SK-N-SH (cell line): ENCODE results near the gene ZNF891. TPM values are rescaled to one million over a fixed set of nuclear protein-coding genes. Genes with fewer than 3 reads are reported as not detected.

ENCODE experiments used
- CTCF ChIA-PET: fragments of 300-600, 350-600 bp; formaldehyde crosslinking; extraction: SDS; loops from one replicate; lab custom pipeline; 2021; lab: Yijun Ruan, JAX
- POLR2A ChIA-PET: fragments of 350-600 bp; sonication (Branson Sonifier 250); formaldehyde crosslinking; extraction: SDS; loops from one replicate; lab custom pipeline; 2020; ENCODE audit warnings: antibody characterized with exemption, inconsistent platforms; lab: Yijun Ruan, JAX
- DNase-seq: peaks from one replicate; pipeline ENCODE4 v3.0.0; 2012
- H2AFZ ChIP-seq: fragments of 200-600 bp; sonication (generic); 2 replicates; pipeline ENCODE4 v1.8.1; 2016; ENCODE audit warnings: antibody characterized with exemption, mild to moderate bottlenecking, low read depth
- H3F3A ChIP-seq: fragments of 200-600 bp; sonication (generic); replicated peaks from 2 replicates; pipeline ENCODE3; 2016; ENCODE audit warnings: antibody characterized with exemption, mild to moderate bottlenecking; ENCODE audit not compliant: insufficient read depth
- H3K27ac ChIP-seq, 2 experiments: fragments of 200-500 bp in 1 of 2; fragments of 200-600 bp in 1 of 2; sonication (Bioruptor generic) in 1 of 2; sonication (generic), shearing (Covaris generic) in 1 of 2; 2 replicates each; pipeline versions ENCODE4 v1.5.1 to v1.6.1; 2014 to 2016; ENCODE audit warnings: low read depth in 2 of 2, inconsistent platforms in 1 of 2, low read length in 1 of 2, mild to moderate bottlenecking in 1 of 2, mixed read lengths in 1 of 2
- H3K27me3 ChIP-seq: fragments of 200-600 bp; sonication (generic), shearing (Covaris generic); 2 replicates; pipeline ENCODE4 v1.6.1; 2016; ENCODE audit warnings: mixed run types; ENCODE audit not compliant: insufficient read depth
- H3K36me3 ChIP-seq, 2 experiments: fragments of 200-500 bp in 1 of 2; fragments of 200-600 bp in 1 of 2; sonication (Bioruptor generic) in 1 of 2; sonication (generic) in 1 of 2; replicated peaks in 1 of 2; 2 replicates each; pipeline versions ENCODE3 to v1.5.1; 2014 to 2016; ENCODE audit warnings: low read length in 1 of 2, mild to moderate bottlenecking in 1 of 2; ENCODE audit not compliant: insufficient read depth in 2 of 2, control insufficient read depth in 1 of 2
- H3K4me1 ChIP-seq, 2 experiments: fragments of 200-500 bp in 1 of 2; fragments of 200-600 bp in 1 of 2; sonication (Bioruptor generic) in 1 of 2; sonication (generic), shearing (Covaris generic) in 1 of 2; 2 replicates each; pipeline versions ENCODE4 v1.5.1 to v1.6.1; 2014 to 2016; ENCODE audit warnings: low read depth in 1 of 2, low read length in 1 of 2, mixed run types in 1 of 2; ENCODE audit not compliant: insufficient read depth in 2 of 2, control insufficient read depth in 1 of 2
- H3K4me2 ChIP-seq: fragments of 200-600 bp; sonication (generic), shearing (Covaris generic); 2 replicates; pipeline ENCODE4 v1.6.1; 2017; ENCODE audit warnings: mixed run types
- H3K4me3 ChIP-seq, 2 experiments: fragments of 200-500 bp in 1 of 2; fragments of 200-600 bp in 1 of 2; sonication (Bioruptor generic) in 1 of 2; sonication (generic), shearing (Covaris generic) in 1 of 2; 2 replicates each; pipeline versions ENCODE4 v1.5.1 to v1.8.1; 2014 to 2016; ENCODE audit warnings: low read depth in 2 of 2, inconsistent platforms in 1 of 2, low read length in 1 of 2, mild to moderate bottlenecking in 1 of 2, mixed read lengths in 1 of 2, moderate library complexity in 1 of 2
- H3K79me2 ChIP-seq: fragments of 200-600 bp; sonication (generic); 2 replicates; pipeline ENCODE4 v1.8.1; 2017; ENCODE audit warnings: mild to moderate bottlenecking; ENCODE audit not compliant: insufficient read depth
- H3K9ac ChIP-seq: fragments of 200-600 bp; sonication (generic); 2 replicates; pipeline ENCODE4 v1.6.1; 2017; ENCODE audit warnings: mixed run types
- H3K9me2 ChIP-seq: fragments of 200-600 bp; sonication (generic); 2 replicates; pipeline ENCODE4 v1.6.1; 2017; ENCODE audit warnings: mixed run types
- H3K9me3 ChIP-seq: fragments of 200-600 bp; sonication (generic); 2 replicates; pipeline ENCODE4 v1.6.1; 2017; ENCODE audit warnings: mixed run types, mild to moderate bottlenecking, moderate library complexity
- H4K20me1 ChIP-seq: fragments of 200-600 bp; sonication (generic); 2 replicates; pipeline ENCODE4 v1.6.1; 2017; ENCODE audit warnings: mild to moderate bottlenecking, mixed run types; ENCODE audit not compliant: insufficient read depth
- CHD2 ChIP-seq: fragments of 150-350 bp; IDR thresholded peaks from 2 replicates; pipeline ENCODE4 v1.6.1; 2018; ENCODE audit warnings: low read length; ENCODE audit not compliant: partially characterized antibody
- CTCF ChIP-seq: fragments of 200-600 bp; sonication (generic); IDR thresholded peaks from 2 replicates; pipeline ENCODE4 v1.6.1; 2017; ENCODE audit warnings: antibody characterized with exemption, mild to moderate bottlenecking, moderate library complexity
- ELF1 ChIP-seq: IDR thresholded peaks from 2 replicates; pipeline ENCODE4 v1.4.0; 2012
- EP300 ChIP-seq, 2 experiments: IDR thresholded peaks; 2 replicates each; pipeline versions ENCODE4 v1.4.0 to v1.6.1; 2012; ENCODE audit warnings: borderline replicate concordance in 1 of 2, low read depth in 1 of 2, low read length in 1 of 2
- EZH2phosphoT487 ChIP-seq: fragments of 200-600 bp; sonication (generic); IDR thresholded peaks from 2 replicates; pipeline ENCODE4 v1.6.1; 2017; ENCODE audit warnings: low read depth, mixed run types, mild to moderate bottlenecking, antibody characterized with exemption, moderate library complexity, borderline replicate concordance
- FOXM1 ChIP-seq: IDR thresholded peaks from 2 replicates; pipeline ENCODE4 v1.4.0; 2012; ENCODE audit warnings: low read depth, mild to moderate bottlenecking
- GATA2 ChIP-seq: sonication (generic); formaldehyde crosslinking; IDR thresholded peaks from 2 replicates; pipeline ENCODE4 v1.5.0; 2020; ENCODE audit warnings: mild to moderate bottlenecking, missing genetic modification reagents
- IRF3 ChIP-seq: fragments of 150-350 bp; IDR thresholded peaks from 2 replicates; pipeline ENCODE4 v1.6.1; 2016; ENCODE audit warnings: mild to moderate bottlenecking, low read depth, low read length
- JUND ChIP-seq: IDR thresholded peaks from 2 replicates; pipeline ENCODE4 v1.4.0; 2012
- MAX ChIP-seq: IDR thresholded peaks from 2 replicates; pipeline ENCODE4 v1.4.0; 2012; ENCODE audit warnings: low read depth
- MEF2A ChIP-seq: IDR thresholded peaks from 2 replicates; pipeline ENCODE4 v1.4.0; 2012; ENCODE audit warnings: low read depth, borderline replicate concordance
- NFIC ChIP-seq: IDR thresholded peaks from 2 replicates; pipeline ENCODE4 v1.4.0; 2012; ENCODE audit warnings: borderline replicate concordance
- NRF1 ChIP-seq: IDR thresholded peaks from 2 replicates; pipeline ENCODE4 v1.6.1; 2012; ENCODE audit warnings: low read depth, mild to moderate bottlenecking, low read length
- PBX3 ChIP-seq: IDR thresholded peaks from 2 replicates; pipeline ENCODE4; 2012
- RXRA ChIP-seq: IDR thresholded peaks from 2 replicates; pipeline ENCODE4 v1.4.0; 2012; ENCODE audit warnings: low read depth, mild to moderate bottlenecking, borderline replicate concordance
- SMC3 ChIP-seq: IDR thresholded peaks from 2 replicates; pipeline ENCODE4 v1.6.1; 2012; ENCODE audit warnings: low read depth, low read length, improper control_type of control experiment
- USF2 ChIP-seq: fragments of 150-350 bp; IDR thresholded peaks from 2 replicates; pipeline ENCODE4 v1.6.1; 2017; ENCODE audit warnings: antibody characterized with exemption, low read length, low read depth, borderline replicate concordance
- WGBS: methylation state at CpG from one replicate; pipeline ENCODE4 v1.1.6; 2017; ENCODE audit warnings: low lambda C conversion rate; 5-methylcytosine and 5-hydroxymethylcytosine counted together
- polyA plus RNA-seq, 3 experiments: library from polyadenylated mRNA; depleted of rRNA; stranded (reverse); fragments of >200 nt; gene quantifications; 2 replicates each; pipeline ENCODE4 v1.2.3, GENCODE V29; 2012

ZNF891 gene
- polyA plus RNA-seq, 1 of the 3 experiments (the other 2 are of a cell fraction): 0.33 TPM

GRCh38 chr12:133120385-133121191 lies 9.5 kb downstream of the ZNF891 start:
- CTCF ChIA-PET: no interaction called here

More at GRCh38 chr12:133120385-133121191, 9.5 kb downstream of the ZNF891 start:
- H3K4me1 ChIP-seq: no peaks in the 10 kb centered on the region
- H3K27me3 ChIP-seq: no peaks in the 10 kb centered on the region
- 79% methylated on average over 3 of the region's 3 CpGs for WGBS
- no peak overlapping the region for H3K4me2 ChIP-seq
- H3K4me3 ChIP-seq: no peak overlapping the region
- TF ChIP-seq IRF3 (no peak), MEF2A (no peak), RXRA (no peak), CHD2 (no peak), NRF1 (no peak), ELF1 (no peak), FOXM1 (no peak), CTCF (no peak), PBX3 (no peak), JUND (no peak), USF2 (no peak), GATA2 (CRISPR knock-in tag) (no peak), SMC3 (no peak), NFIC (no peak), EZH2phosphoT487 (no peak), EP300 (IDR thresholded peaks at IDR 0.05; ENCODE audit: borderline replicate concordance in 1 of 2, low read depth in 1 of 2, low read length in 1 of 2) (no peak), MAX (no peak)
- H3K27ac ChIP-seq: no peak overlapping the region
- peaks cover 59% of the 10 kb centered on the region for H3K9me3 ChIP-seq
- no peak overlapping the region for H3K9ac ChIP-seq
- H3K36me3 ChIP-seq: peaks cover 19 to 82% of the 10 kb centered on the region in 2 experiments
- H3K79me2 ChIP-seq: peaks cover 12% of the 10 kb centered on the region; the same call in 1 of the 2 replicates
- H3K9me2 ChIP-seq: no peaks in the 10 kb centered on the region
- peaks cover 3% of the 10 kb centered on the region for H3F3A ChIP-seq
- no peaks in the 10 kb centered on the region for H4K20me1 ChIP-seq
- no peak overlapping the region for H2AFZ ChIP-seq
- POLR2A ChIA-PET: no interaction called here
- DNase-seq: no peak
